ENCODE measurements around the gene ABHD15. TPM values are rescaled to one million over a fixed set of nuclear protein-coding genes. Genes with fewer than 3 reads are reported as not detected.

ABHD15 gene
- total RNA-seq, 1 experiment from 2014 or later: 12.9 TPM

- CTCF ChIA-PET: no interaction called here
- H4K20me1 ChIP-seq (ENCODE audit: insufficient read depth): 0 out of 2 replicates have a peak, but pooled peaks cover 3% of the 10 kb centered on the region
- intact Hi-C loops (cut with micrococcal nuclease; ENCODE audit: unreplicated experiment): no loop called here
- H3K36me3 ChIP-seq (ENCODE audit: low read depth): no peaks in the 10 kb centered on the region
- no peak overlapping the region for H3K4me3 ChIP-seq
- no TSS peak for BruUV-seq (replicated peaks)
- H3K4me2 ChIP-seq: no peak overlapping the region
- no peaks in the 10 kb centered on the region for H3K9me2 ChIP-seq (ENCODE audit: insufficient read depth)
- no peaks in the 10 kb centered on the region for H3K79me2 ChIP-seq (ENCODE audit: low read depth)
- H2AFZ ChIP-seq: no peak overlapping the region
- no peaks in the 10 kb centered on the region for H3K9me3 ChIP-seq (ENCODE audit: insufficient read depth, low read depth)
- H3F3A ChIP-seq (ENCODE audit: insufficient read depth, low read depth): no peaks in the 10 kb centered on the region; the same call in 1 of the 2 replicates
- POLR2A ChIA-PET (ENCODE audit: unreplicated experiment): no interaction called here
- no peak overlapping the region for H3K27ac ChIP-seq
- no peaks in the 10 kb centered on the region for H3K27me3 ChIP-seq (ENCODE audit: insufficient read depth, low read depth)
- TF ChIP-seq CTCF (conservative IDR thresholded peaks at IDR 0.05): no peak
- no peak for TF ChIP-seq EZH2 (IDR thresholded peaks at IDR 0.05; ENCODE audit: low read depth)
- H3K4me1 ChIP-seq (replicated peaks; ENCODE audit: insufficient read depth): no peaks in the 10 kb centered on the region
- DNase-seq: no peak
These were observed 44.7 kb upstream of the ABHD15 start for GRCh38 chr17:29611351-29612093.

GRCh38 chr17:29610395-29610794, 43.6 kb upstream of the ABHD15 start:
- Histone ChIP-seq H3F3A (ENCODE audit: insufficient read depth, low read depth) (no peaks in the 10 kb centered on the region; the same call in 1 of the 2 replicates), H3K4me3 (no peak overlapping the region), H2AFZ (no peak overlapping the region), H3K27me3 (ENCODE audit: insufficient read depth, low read depth) (no peaks in the 10 kb centered on the region), H3K9me2 (ENCODE audit: insufficient read depth) (no peaks in the 10 kb centered on the region), H4K20me1 (ENCODE audit: insufficient read depth) (0 out of 2 replicates have a peak, but pooled peaks cover 3% of the 10 kb centered on the region), H3K79me2 (ENCODE audit: low read depth) (no peaks in the 10 kb centered on the region), H3K27ac (no peak overlapping the region), H3K9me3 (ENCODE audit: insufficient read depth, low read depth) (no peaks in the 10 kb centered on the region), H3K36me3 (ENCODE audit: low read depth) (no peaks in the 10 kb centered on the region), H3K4me1 (replicated peaks; ENCODE audit: insufficient read depth) (no peaks in the 10 kb centered on the region), H3K4me2 (no peak overlapping the region)
- BruUV-seq (replicated peaks): no TSS peak
- POLR2A ChIA-PET (ENCODE audit: unreplicated experiment): no interaction called here
- TF ChIP-seq EZH2 (IDR thresholded peaks at IDR 0.05; ENCODE audit: low read depth) (no peak), CTCF (conservative IDR thresholded peaks at IDR 0.05) (no peak)
- CTCF ChIA-PET: interaction anchor here (0.6 kb wide), 1 partner anchor 198 kb away, joined by 10 read pairs; no protein-coding TSS in a partner anchor
- intact Hi-C loops (cut with micrococcal nuclease; ENCODE audit: unreplicated experiment): no loop called here
- no peak for DNase-seq

- Histone ChIP-seq H3K79me2 (ENCODE audit: low read depth) (no peaks in the 10 kb centered on the region; the same call in 1 of the 2 replicates), H3K27ac (no peak overlapping the region), H4K20me1 (ENCODE audit: insufficient read depth) (0 out of 2 replicates have a peak, but pooled peaks cover 3% of the 10 kb centered on the region), H3K4me3 (no peak overlapping the region), H3K9me3 (ENCODE audit: insufficient read depth, low read depth) (no peaks in the 10 kb centered on the region), H3K9me2 (ENCODE audit: insufficient read depth) (no peaks in the 10 kb centered on the region), H3K36me3 (ENCODE audit: low read depth) (no peaks in the 10 kb centered on the region), H2AFZ (no peak overlapping the region), H3F3A (ENCODE audit: insufficient read depth, low read depth) (no peaks in the 10 kb centered on the region; the same call in 1 of the 2 replicates), H3K27me3 (ENCODE audit: insufficient read depth, low read depth) (no peaks in the 10 kb centered on the region), H3K4me1 (replicated peaks; ENCODE audit: insufficient read depth) (no peaks in the 10 kb centered on the region), H3K4me2 (no peak overlapping the region)
- CTCF ChIA-PET: no interaction called here
- TF ChIP-seq EZH2 (IDR thresholded peaks at IDR 0.05; ENCODE audit: low read depth) (no peak), CTCF (conservative IDR thresholded peaks at IDR 0.05) (no peak)
- BruUV-seq (replicated peaks): no TSS peak
- POLR2A ChIA-PET (ENCODE audit: unreplicated experiment): no interaction called here
- intact Hi-C loops (cut with micrococcal nuclease; ENCODE audit: unreplicated experiment): no loop called here
- DNase-seq: no peak
These were observed 42.1 kb upstream of the ABHD15 start for GRCh38 chr17:29608986-29609385.

All from PC-9 (cell line).